GM21786 (cell line): ENCODE measurements around the gene ZNF583.

Experiments
- ATAC-seq: cut with Tn5 transposase; IDR thresholded peaks from one replicate; pipeline ENCODE4 v1.9.1; 2021; ENCODE audit not compliant: unreplicated experiment

Gene ZNF583

DNA sequence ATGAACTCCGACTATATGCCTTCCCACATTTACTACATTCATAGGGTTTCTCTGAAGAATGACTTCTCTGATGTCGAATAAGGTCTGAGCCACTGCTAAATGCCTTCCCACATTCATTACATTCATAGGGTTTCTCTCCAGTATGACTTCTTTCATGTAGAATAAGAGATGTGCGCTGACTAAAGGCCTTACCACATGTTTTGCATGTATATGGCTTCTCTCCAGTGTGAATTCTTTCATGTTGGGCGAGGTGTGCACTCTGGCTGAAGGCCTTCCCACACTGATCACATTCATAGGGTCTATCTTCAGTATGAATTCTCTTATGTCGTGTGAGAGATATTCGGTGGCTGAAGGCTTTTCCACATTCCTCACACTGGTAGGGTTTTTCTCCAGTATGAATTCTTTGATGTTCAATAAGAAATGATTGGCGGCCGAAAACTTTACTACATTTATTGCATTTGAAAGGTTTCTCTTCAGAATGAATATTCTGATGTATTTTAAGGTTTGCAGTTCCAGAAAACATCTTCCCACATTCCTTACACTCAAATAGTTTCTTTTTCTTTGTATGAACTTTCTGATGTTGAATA is 37.2 kb downstream of the ZNF583 start:
- no peak for ATAC-seq

DNA sequence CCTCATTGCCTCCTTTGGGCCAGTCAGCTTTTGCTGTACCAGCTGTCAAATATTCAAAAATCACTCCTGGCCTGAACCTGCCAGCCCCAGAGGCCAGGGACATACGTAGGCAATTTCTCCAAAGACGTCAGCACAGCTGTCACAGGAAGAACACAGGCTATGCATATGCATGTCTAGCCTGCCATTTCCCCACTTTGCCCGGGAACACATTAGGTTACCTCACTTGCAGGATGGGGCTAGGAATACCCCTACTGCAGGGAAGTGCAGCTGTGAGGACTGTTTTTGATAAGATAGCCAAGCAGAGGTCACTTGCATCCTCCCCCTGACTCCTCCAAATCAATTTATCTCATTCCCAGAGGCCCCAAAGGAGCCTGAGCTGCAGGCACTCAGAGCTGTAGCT is 70.2 kb downstream of the ZNF583 start:
- no peak for ATAC-seq

- no peak for ATAC-seq
These were observed 72.0 kb downstream of the ZNF583 start for GRCh38 chr19:56476093-56476492.
